ENCODE results near the gene PDCD4. TPM values are rescaled to one million over a fixed set of nuclear protein-coding genes. Genes with fewer than 3 reads are reported as not detected.

The PDCD4 gene
- total RNA-seq, 1 donor from 2014 or later: 142 TPM

DNA sequence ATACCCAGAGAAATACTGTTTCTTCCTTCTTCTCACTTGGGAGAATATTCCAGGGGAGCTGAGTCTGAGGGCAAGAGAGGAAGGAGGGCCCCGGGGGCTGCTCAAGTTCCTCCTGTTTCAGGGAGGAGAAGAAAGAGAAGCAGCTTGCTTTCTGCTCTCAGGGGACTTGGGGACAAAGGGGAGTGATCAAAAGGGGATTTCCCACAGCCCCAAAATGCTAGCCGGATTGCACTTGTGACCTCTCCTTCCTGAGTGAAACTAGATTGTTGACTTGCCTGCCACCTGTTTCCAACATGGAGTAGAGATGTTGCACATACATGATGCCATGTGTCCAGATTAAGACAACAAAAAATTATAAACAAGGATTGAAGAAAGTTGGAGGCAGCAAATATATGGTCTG lies 28.7 kb upstream of the PDCD4 start:
- no peak for DNase-seq (ENCODE audit: low spot score in 2 of 2, unreplicated experiment in 2 of 2)
- Mint-ChIP-seq H3K27ac (peak overlapping the region; percentile 13), H3K9me3 (no peaks in the 10 kb centered on the region), H3K36me3 (peaks cover 9% of the 10 kb centered on the region), H3K4me3 (no peak overlapping the region), H3K27me3 (ENCODE audit: low read depth) (no peaks in the 10 kb centered on the region), H3K4me1 (peaks cover 22% of the 10 kb centered on the region)
- TF ChIP-seq, protein P1, sequence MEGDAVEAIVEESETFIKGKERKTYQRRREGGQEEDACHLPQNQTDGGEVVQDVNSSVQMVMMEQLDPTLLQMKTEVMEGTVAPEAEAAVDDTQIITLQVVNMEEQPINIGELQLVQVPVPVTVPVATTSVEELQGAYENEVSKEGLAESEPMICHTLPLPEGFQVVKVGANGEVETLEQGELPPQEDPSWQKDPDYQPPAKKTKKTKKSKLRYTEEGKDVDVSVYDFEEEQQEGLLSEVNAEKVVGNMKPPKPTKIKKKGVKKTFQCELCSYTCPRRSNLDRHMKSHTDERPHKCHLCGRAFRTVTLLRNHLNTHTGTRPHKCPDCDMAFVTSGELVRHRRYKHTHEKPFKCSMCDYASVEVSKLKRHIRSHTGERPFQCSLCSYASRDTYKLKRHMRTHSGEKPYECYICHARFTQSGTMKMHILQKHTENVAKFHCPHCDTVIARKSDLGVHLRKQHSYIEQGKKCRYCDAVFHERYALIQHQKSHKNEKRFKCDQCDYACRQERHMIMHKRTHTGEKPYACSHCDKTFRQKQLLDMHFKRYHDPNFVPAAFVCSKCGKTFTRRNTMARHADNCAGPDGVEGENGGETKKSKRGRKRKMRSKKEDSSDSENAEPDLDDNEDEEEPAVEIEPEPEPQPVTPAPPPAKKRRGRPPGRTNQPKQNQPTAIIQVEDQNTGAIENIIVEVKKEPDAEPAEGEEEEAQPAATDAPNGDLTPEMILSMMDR (IDR thresholded peaks at IDR 0.05; ENCODE audit: unreplicated experiment): no peak

DNA sequence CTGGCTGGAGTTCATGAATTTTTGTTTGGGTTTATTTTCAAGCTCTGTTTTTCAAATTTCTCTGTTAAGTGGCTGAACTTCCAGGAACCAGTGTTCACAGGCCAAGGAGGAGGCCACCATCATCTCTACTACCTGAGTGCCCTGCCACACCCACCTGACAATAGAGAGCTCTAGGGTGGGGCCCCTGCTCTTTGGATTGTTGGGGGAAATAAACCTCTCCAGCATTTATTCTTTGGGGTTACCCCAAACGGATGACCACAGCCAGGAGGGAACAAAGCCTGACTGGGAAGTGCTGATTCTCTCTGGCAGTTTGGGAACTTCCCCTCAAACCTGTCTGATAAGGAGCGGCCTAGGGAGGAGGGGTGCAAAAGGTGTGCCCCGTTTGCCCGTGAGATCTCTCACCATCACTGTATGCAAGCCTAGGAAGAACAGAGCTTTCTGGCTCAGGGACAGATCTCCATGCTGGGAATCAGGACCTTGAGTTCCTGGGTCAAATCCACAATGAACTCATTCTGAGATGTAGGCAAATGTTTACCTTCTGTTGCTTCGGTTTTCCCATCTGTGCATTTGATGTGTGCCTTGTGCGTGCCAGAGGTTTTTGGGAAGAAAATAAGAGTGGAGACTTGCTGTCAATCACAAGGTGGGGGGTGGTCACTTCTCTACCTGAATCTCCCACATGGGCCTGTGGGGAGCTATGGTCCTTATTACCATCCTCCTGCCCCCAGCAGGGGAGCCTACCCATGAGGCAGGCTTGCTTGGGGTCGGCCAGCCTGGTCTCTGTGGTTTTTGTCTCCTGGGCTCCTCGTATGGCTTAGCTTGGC lies 27.7 kb upstream of the PDCD4 start:
- no peak overlapping the region for H3K27ac Mint-ChIP-seq
- no peaks in the 10 kb centered on the region for H3K27me3 Mint-ChIP-seq (ENCODE audit: low read depth)
- H3K4me3 Mint-ChIP-seq: no peak overlapping the region
- peaks cover 22% of the 10 kb centered on the region for H3K4me1 Mint-ChIP-seq
- TF ChIP-seq, protein P1 (IDR thresholded peaks at IDR 0.05; ENCODE audit: unreplicated experiment): no peak
- H3K36me3 Mint-ChIP-seq: peaks cover 9% of the 10 kb centered on the region
- DNase-seq (ENCODE audit: low spot score in 2 of 2, unreplicated experiment in 2 of 2): no peak
- H3K9me3 Mint-ChIP-seq: no peaks in the 10 kb centered on the region

DNA sequence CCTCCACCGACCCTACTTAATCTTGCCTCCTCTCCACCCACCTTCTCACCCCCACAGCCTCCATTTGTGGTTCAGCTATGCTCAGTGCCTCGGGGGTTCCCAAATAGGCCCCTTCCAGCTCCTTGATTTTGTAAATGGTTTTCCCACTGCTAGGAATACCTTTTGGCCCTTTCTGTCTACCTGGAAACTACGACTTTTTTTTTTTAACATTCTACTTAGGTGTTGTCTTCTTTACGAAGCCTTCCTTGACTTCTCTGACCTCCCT lies 27.2 kb upstream of the PDCD4 start:
- peaks cover 9% of the 10 kb centered on the region for H3K36me3 Mint-ChIP-seq
- DNase-seq (ENCODE audit: low spot score in 2 of 2, unreplicated experiment in 2 of 2): no peak
- no peak overlapping the region for H3K27ac Mint-ChIP-seq
- TF ChIP-seq, protein P1 (IDR thresholded peaks at IDR 0.05; ENCODE audit: unreplicated experiment): no peak
- H3K9me3 Mint-ChIP-seq: no peaks in the 10 kb centered on the region
- no peak overlapping the region for H3K4me3 Mint-ChIP-seq
- no peaks in the 10 kb centered on the region for H3K27me3 Mint-ChIP-seq (ENCODE audit: low read depth)
- peaks cover 22% of the 10 kb centered on the region for H3K4me1 Mint-ChIP-seq

DNA sequence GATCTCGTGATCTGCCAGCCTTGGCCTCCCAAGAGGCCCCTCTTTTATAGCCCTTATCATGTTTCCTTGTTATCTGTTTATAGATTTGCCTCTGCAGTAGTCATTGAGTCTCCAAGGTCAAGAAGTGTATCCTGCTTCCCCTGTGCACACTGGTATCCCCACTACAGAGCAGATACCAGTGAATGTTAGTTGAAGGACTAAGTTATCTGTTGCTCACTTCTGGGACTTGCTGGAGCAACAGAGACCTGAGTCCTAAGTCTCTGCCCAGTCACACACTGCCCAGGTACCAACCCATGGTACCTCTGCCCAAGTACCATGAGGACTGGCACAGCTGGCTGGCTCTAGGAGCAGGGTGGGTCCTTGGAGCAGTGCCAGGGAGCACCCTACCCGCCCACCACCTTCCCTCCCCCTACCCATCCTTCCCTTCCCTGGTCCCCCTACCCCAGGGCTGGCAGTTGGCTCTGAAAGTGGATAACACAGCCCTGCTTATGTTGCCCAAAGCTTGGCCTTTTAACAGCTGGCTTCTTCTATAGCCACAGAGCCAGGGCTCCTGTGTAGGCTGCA lies 26.5 kb upstream of the PDCD4 start:
- H3K27ac Mint-ChIP-seq: no peak overlapping the region
- no peak overlapping the region for H3K4me3 Mint-ChIP-seq
- no peaks in the 10 kb centered on the region for H3K9me3 Mint-ChIP-seq
- DNase-seq (ENCODE audit: low spot score in 2 of 2, unreplicated experiment in 2 of 2): no peak
- peaks cover 7% of the 10 kb centered on the region for H3K36me3 Mint-ChIP-seq
- H3K27me3 Mint-ChIP-seq (ENCODE audit: low read depth): no peaks in the 10 kb centered on the region
- peaks cover 22% of the 10 kb centered on the region for H3K4me1 Mint-ChIP-seq
- TF ChIP-seq, protein P1 (IDR thresholded peaks at IDR 0.05; ENCODE audit: unreplicated experiment): no peak

DNA sequence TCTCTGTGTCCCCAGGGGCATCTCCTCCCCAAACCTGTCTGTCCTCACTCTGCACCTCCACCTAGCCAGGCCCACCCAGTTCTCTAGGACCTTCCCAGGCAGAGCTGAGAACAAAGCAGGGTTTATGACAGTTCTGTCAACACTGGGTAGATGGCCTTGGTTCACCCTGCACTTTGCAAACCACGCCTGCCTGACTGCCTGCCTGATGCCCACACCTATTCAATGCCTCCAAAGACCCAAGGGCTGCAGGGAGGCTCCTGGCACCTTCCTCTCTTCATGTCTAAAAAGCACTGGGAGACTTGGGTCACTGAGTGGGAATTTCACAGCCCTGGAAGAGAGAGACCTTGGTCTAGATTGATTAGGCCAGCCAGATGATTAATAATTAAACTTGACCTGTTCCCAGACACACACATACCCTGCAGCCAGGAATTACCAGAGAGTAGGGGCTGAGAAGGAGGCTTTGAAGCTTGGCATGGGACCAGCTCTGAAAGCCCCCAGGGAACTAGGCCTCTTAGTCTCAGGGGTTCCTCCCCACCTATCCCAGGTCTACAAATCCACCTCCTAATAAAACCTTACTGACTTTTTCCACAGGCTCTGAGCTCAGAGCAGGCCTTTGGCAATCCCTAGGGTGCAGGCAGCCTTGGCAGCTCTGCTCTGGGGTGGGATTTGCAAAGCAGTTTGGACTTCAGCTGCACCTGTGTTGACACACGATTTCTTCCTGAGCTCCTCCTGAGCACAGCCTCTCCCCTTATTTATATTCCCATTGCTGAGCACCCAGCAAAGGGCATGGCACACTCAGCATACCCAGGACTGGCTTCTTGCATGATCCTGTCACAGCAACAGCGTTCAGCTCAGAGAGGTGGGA lies 25.7 kb upstream of the PDCD4 start:
- Mint-ChIP-seq H3K4me1 (peaks cover 24% of the 10 kb centered on the region), H3K36me3 (peaks cover 5% of the 10 kb centered on the region), H3K4me3 (no peak overlapping the region), H3K27me3 (ENCODE audit: low read depth) (no peaks in the 10 kb centered on the region), H3K9me3 (no peaks in the 10 kb centered on the region), H3K27ac (peak overlapping the region; percentile 35)
- no peak for DNase-seq (ENCODE audit: low spot score in 2 of 2, unreplicated experiment in 2 of 2)
- TF ChIP-seq, protein P1 (IDR thresholded peaks at IDR 0.05; ENCODE audit: unreplicated experiment): no peak

All from mesothelial cell of epicardium (in vitro differentiated cells).